ENCODE measurements around the gene MEIS2. TPM values are rescaled to one million over a fixed set of nuclear protein-coding genes. Genes with fewer than 3 reads are reported as not detected.
A peak's percentile ranks its signal among the peaks of the same experiment; 100 is the strongest.

MEIS2 gene
- total RNA-seq, 1 experiment from 2014 or later: 80.4 TPM

- in situ Hi-C loops (cut with HindIII; ENCODE audit: low sequenced_read_pairs): no loop called here
These were observed 14.2 kb downstream of the MEIS2 start for GRCh38 chr15:37086120-37086519.

DNA sequence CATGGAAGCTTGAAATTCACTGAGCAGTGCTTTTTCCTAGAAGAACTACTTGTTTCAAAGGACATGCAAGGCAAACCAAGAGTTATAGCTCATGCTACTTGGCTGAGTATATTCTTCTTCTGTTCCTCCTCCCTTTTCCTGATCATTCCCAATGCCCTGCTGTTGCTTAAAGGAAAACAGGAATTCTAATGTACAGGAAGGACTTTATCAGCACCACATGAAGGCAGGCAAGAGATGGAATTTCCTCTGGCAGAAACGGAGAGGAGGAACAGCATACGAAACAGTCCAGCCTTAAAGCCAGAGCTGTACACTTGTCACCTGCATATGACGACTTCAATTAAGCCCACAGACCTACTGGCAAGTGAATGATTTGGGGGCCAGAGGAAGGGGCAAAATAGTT, 15.7 kb downstream of the MEIS2 start:
- in situ Hi-C loops (cut with HindIII; ENCODE audit: low sequenced_read_pairs): no loop called here
- DNase-seq (ENCODE audit: low spot score): no peak

More at GRCh38 chr15:37086120-37086519, 14.2 kb downstream of the MEIS2 start:
- DNase-seq (ENCODE audit: low spot score): no peak

DNA sequence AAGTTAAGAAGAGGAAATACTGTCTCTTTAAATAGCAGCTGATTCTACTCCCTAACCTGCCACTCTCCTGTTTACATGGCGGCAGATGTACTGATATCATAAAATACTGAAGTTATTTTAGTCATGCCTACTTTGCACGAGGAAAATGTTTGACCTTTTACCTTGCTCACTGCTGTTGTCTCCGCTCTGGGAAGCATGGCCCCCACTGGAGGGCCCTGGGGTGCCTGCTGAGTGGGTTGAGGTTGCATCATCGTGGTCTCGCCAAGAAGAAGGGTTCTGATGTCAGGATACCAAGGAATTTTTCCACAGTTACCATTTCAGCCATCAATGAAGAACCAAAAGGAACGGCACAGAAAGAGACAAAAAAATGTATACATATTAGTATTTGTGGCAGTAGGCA, 16.7 kb downstream of the MEIS2 start:
- in situ Hi-C loops (cut with HindIII; ENCODE audit: low sequenced_read_pairs): no loop called here

DNA sequence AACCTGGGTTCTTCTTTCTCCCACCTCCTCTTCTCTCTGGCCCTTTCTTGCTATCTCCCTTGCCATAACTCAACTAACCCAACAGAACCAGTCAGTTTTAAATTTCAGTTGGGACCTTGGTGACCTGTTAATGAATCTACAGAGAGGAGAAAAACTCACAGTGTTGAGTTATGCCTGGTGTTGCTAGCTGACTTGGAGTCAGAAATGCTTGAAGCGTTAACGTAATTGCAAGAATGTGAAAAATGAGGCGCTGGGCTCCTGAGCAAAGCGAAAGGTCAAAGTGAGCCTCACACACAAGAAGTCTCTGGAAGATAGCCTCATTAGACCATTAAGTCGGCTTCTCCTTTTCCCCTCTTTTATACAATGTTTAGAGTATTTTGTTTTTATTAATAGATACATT, 18.4 kb downstream of the MEIS2 start:
- no peak for DNase-seq (ENCODE audit: low spot score)
- in situ Hi-C loops (cut with HindIII; ENCODE audit: low sequenced_read_pairs): no loop called here

More for the DNA sequence above, 16.7 kb downstream of the MEIS2 start:
- DNase-seq (ENCODE audit: low spot score): no peak

DNA sequence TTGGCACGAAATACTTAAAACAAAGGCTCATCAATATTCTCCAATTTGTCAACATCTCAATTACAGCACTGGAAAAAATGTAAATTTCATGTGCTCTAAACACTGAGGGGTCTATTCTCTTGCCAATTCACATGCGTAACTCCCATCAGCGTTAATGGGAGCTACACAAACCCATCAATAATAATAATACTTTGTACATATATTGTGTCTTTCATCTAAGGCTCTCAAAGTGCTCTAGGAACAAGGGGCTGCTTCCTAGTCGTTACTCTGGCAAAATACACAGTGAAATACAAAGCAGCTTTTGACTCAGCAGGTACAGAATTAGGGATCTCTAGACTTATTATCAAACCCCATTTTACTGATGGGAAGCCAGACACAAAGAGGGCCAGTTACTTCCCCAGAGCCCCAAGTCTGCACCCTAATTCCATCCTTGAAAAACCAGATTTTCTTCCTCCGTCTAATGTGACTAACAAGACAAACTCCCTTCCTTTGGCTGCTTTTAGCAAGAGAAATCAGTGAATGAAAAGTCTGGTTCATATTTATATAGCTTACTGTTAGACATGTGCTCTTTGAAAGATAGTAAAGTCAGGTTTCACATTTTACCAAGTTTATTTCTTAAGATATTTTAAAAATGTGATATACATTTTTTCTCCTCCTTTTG, 20.0 kb downstream of the MEIS2 start:
- DNase-seq (ENCODE audit: low spot score): peak; percentile 34
- in situ Hi-C loops (cut with HindIII; ENCODE audit: low sequenced_read_pairs): no loop called here

GRCh38 chr15:37079726-37080125, 20.6 kb downstream of the MEIS2 start:
- peak; percentile 79 for DNase-seq (ENCODE audit: low spot score)
- in situ Hi-C loops (cut with HindIII; ENCODE audit: low sequenced_read_pairs): no loop called here

DNA sequence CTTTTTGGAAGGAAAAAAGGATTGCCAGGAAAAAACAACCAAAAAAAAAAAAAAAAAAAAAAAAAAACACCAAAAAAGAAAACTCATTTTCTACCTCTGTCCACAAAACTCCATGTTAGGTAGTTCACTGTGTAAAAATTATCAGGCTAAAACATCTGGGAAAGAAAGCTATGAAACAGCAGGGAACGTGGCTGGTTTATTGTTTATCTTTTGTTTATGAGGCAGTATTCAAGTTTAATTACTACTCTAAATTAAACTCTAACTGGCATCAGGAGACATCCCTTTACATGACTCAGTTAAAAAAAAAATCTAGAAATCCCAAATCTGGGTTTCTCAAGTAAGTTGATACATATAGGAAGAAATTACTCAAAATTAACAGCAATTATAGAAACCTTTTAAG, 21.8 kb downstream of the MEIS2 start:
- in situ Hi-C loops (cut with HindIII; ENCODE audit: low sequenced_read_pairs): no loop called here
- no peak for DNase-seq (ENCODE audit: low spot score)

- in situ Hi-C loops (cut with HindIII; ENCODE audit: low sequenced_read_pairs): no loop called here
- DNase-seq (ENCODE audit: low spot score): no peak
These were observed 22.6 kb downstream of the MEIS2 start for GRCh38 chr15:37077623-37078351.

GRCh38 chr15:37076543-37076942, 23.8 kb downstream of the MEIS2 start:
- in situ Hi-C loops (cut with HindIII; ENCODE audit: low sequenced_read_pairs): no loop called here
- DNase-seq (ENCODE audit: low spot score): no peak

- in situ Hi-C loops (cut with HindIII; ENCODE audit: low sequenced_read_pairs): no loop called here
- DNase-seq (ENCODE audit: low spot score): no peak
These were observed 24.6 kb downstream of the MEIS2 start for GRCh38 chr15:37075777-37076176.

DNA sequence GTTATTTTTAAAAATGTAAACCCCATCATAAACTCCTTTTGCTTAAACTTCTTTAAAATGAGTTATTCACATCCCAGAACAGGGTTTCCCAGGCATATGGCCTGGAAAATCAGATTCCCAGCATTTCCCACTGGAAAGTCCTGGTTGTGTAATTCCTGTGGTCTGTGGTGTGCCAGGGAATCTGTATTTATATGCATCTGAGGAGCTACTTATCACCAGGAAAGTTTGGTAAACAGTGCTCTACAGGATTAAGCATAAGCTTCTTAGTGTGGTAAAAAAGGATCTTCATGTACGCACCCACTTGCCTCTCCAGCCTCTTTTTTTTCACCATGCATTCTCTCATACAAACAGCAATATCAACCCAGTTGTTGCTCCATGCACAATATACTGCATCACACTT, 28.2 kb downstream of the MEIS2 start:
- DNase-seq (ENCODE audit: low spot score): no peak
- in situ Hi-C loops (cut with HindIII; ENCODE audit: low sequenced_read_pairs): no loop called here

DNA sequence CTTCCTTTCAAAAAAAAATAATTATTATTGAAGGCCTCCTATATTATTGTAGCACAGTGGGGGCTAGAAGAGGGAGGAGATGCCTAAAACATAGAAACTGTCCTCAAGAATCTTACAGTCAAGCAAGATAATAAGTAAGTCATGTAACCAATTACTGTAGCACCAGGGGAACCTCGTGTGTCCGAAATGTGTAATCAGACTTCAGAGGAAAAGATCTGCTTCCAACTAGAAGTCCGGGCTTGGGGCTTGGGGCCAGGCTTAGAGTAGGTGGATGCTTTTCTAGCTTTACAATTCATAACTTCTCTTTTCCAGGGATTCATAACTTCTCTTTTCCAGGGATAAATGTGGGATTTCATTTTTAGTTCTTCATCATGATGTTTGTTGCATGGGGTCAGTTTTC, 29.2 kb downstream of the MEIS2 start:
- in situ Hi-C loops (cut with HindIII; ENCODE audit: low sequenced_read_pairs): no loop called here
- DNase-seq (ENCODE audit: low spot score): no peak

GRCh38 chr15:37070686-37071085, 29.7 kb downstream of the MEIS2 start:
- in situ Hi-C loops (cut with HindIII; ENCODE audit: low sequenced_read_pairs): no loop called here
- DNase-seq (ENCODE audit: low spot score): no peak

GRCh38 chr15:37061996-37062395, 38.4 kb downstream of the MEIS2 start:
- in situ Hi-C loops (cut with HindIII; ENCODE audit: low sequenced_read_pairs): no loop called here
- no peak for DNase-seq (ENCODE audit: low spot score)

GRCh38 chr15:37059086-37059485, 41.3 kb downstream of the MEIS2 start:
- in situ Hi-C loops (cut with HindIII; ENCODE audit: low sequenced_read_pairs): no loop called here
- DNase-seq (ENCODE audit: low spot score): no peak

- in situ Hi-C loops (cut with HindIII; ENCODE audit: low sequenced_read_pairs): no loop called here
- DNase-seq (ENCODE audit: low spot score): no peak
These were observed 41.9 kb downstream of the MEIS2 start for GRCh38 chr15:37058316-37058985.

- no peak for DNase-seq (ENCODE audit: low spot score)
- in situ Hi-C loops (cut with HindIII; ENCODE audit: low sequenced_read_pairs): no loop called here
These were observed 42.5 kb downstream of the MEIS2 start for GRCh38 chr15:37057831-37058230.

DNA sequence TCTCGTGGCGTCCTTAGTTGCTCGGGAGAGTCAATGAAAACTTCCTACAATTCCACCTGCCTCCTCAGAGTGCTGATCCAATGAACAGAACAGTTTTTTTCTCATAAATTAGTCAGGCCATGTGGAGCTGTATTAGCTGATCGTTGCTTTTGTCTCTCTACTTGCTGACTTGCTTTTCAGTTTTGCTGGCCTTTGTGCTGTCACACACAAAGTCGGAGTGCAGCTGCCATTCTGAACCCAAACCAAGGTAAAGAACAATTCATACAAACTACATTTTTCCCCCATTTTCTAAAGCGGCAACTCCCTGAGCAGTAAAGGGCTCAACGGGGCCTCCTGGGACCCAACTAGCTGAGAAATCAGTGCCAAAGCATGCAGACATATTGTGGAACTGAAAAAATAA, 43.1 kb downstream of the MEIS2 start:
- in situ Hi-C loops (cut with HindIII; ENCODE audit: low sequenced_read_pairs): no loop called here
- DNase-seq (ENCODE audit: low spot score): no peak

DNA sequence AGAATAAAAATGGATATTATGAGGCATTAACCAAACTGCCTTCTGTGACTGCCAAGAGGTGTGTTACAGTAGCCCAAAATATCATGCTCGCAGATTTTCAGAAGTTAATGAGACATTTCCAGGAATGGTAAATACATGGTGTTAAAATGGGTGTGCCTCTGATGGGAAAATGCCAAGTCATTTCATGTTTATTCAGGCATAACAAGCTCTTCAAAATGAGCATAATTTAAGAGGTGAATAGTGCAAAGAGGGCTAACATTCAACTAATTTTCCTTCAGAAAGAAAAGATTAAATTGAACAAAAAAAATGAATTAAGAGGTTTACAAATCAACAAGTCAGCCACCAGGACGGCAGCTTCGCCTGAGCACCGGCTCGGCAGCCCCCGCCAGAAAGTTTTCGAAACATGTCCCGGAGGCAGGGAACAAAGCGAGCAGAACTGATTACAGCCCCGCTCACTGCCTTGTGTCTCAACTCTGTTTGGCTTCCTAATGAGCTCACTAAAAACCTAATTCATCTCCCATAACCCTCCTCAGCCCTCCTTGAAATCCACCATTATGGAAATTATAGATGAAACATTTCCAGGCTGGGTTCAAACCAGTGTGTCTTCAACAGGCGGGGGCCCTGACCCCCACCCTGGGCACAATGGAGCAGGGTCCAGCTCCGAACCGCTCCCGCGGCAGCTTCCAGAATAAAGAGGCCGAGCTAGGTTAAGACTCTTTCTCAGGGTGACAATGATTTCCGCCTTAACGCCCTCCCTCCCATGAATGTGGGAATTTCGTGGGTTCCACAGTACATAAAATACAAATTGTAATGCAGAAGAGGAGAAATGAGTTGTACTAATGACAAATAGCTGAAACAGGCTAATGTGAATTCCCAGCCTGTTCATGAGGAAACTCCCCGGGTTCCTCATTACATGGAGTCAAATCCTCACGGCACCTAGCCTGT, 43.9 kb downstream of the MEIS2 start:
- in situ Hi-C loops (cut with HindIII; ENCODE audit: low sequenced_read_pairs): no loop called here
- DNase-seq (ENCODE audit: low spot score): no peak
